COR-L47 (cell line): ENCODE results near the gene PBXIP1.
"Not testable (repeated sequence)": the region's sequence is repeated elsewhere in the genome, so short reads cannot be mapped to it uniquely, and the experiment has no call there.

Experiments used
- DNase-seq: peaks from one replicate; lab custom pipeline; 2025; lab: John Stamatoyannopoulos, UW

Gene PBXIP1

GRCh38 chr1:154994269-154994587 lies 38.3 kb upstream of the PBXIP1 start:
- no peak for DNase-seq

- DNase-seq, result no peak
Measured at GRCh38 chr1:154993572-154994268, 37.8 kb upstream of the PBXIP1 start, which contains the start of gene LENEP. TSS of gene LENEP (plus strand) at chr1:154993586. CDS start at chr1:154993608, 22 bp downstream.

- no peak for DNase-seq
Measured at GRCh38 chr1:154992721-154993571, 37.0 kb upstream of the PBXIP1 start.

GRCh38 chr1:154990276-154990675 lies 34.4 kb upstream of the PBXIP1 start:
- DNase-seq, result no peak

- no peak for DNase-seq
Measured at GRCh38 chr1:154989195-154989860, 33.4 kb upstream of the PBXIP1 start.

GRCh38 chr1:154988058-154988954 lies 32.4 kb upstream of the PBXIP1 start:
- DNase-seq, result no peak

GRCh38 chr1:154987326-154987725 lies 31.4 kb upstream of the PBXIP1 start:
- no peak for DNase-seq

GRCh38 chr1:154986736-154987135 lies 30.8 kb upstream of the PBXIP1 start:
- not testable (repeated sequence) for DNase-seq

- DNase-seq, result no peak
Measured at GRCh38 chr1:154983776-154984466, 28.0 kb upstream of the PBXIP1 start.

- peak; percentile 99 for DNase-seq
Measured at GRCh38 chr1:154982897-154983648, 27.2 kb upstream of the PBXIP1 start, which contains the start of gene FLAD1. TSS of gene FLAD1 (plus strand) at chr1:154983344. CDS start at chr1:154983695, 351 bp downstream.

- DNase-seq, result no peak
Measured at GRCh38 chr1:154982341-154982740, 26.4 kb upstream of the PBXIP1 start.

- no peak for DNase-seq
Measured at GRCh38 chr1:154978360-154978759, 22.5 kb upstream of the PBXIP1 start.

GRCh38 chr1:154977762-154978161 lies 21.9 kb upstream of the PBXIP1 start:
- not testable (repeated sequence) for DNase-seq

GRCh38 chr1:154975409-154976059 lies 19.6 kb upstream of the PBXIP1 start:
- DNase-seq, result no peak

GRCh38 chr1:154974808-154975408 lies 19.0 kb upstream of the PBXIP1 start:
- DNase-seq, result peak; percentile 92

GRCh38 chr1:154974102-154974807 lies 18.4 kb upstream of the PBXIP1 start, which contains the start of gene CKS1B:
TSS of gene CKS1B (plus strand) at chr1:154974681. CDS start at chr1:154974746, 65 bp downstream.
- peak; percentile 99 for DNase-seq

- DNase-seq, result peak; percentile 88
Measured at GRCh38 chr1:154973344-154974101, 17.6 kb upstream of the PBXIP1 start.
